Adrenal gland (tissue), 5 donors: Measurements from ENCODE around the gene C4BPB.

Experiments used
- POLR2A ChIP-seq, 2 donors: fragments of 450-650 bp; IDR thresholded peaks; one replicate each; pipeline ENCODE4 v1.6.1; 2017; ENCODE audit warnings: antibody characterized with exemption in 2 of 2, mild to moderate bottlenecking in 2 of 2, moderate library complexity in 1 of 2
- TF ChIP-seq, protein P1 (sequence below), 6 experiments: fragments of 450-650 bp in 4 of 6; fragments of 200-600 bp in 2 of 6; sonication (generic) in 1 of 6; IDR thresholded peaks; 1 replicate in 5 of 6; 2 replicates in 1 of 6; pipeline versions ENCODE4 v1.5.1 to v1.8.0; 2016 to 2021; ENCODE audit warnings: antibody characterized with exemption in 6 of 6, mild to moderate bottlenecking in 2 of 6, moderate library complexity in 1 of 6
- donor health status: DM: no; HTN: no; CAD: no.

DNA sequence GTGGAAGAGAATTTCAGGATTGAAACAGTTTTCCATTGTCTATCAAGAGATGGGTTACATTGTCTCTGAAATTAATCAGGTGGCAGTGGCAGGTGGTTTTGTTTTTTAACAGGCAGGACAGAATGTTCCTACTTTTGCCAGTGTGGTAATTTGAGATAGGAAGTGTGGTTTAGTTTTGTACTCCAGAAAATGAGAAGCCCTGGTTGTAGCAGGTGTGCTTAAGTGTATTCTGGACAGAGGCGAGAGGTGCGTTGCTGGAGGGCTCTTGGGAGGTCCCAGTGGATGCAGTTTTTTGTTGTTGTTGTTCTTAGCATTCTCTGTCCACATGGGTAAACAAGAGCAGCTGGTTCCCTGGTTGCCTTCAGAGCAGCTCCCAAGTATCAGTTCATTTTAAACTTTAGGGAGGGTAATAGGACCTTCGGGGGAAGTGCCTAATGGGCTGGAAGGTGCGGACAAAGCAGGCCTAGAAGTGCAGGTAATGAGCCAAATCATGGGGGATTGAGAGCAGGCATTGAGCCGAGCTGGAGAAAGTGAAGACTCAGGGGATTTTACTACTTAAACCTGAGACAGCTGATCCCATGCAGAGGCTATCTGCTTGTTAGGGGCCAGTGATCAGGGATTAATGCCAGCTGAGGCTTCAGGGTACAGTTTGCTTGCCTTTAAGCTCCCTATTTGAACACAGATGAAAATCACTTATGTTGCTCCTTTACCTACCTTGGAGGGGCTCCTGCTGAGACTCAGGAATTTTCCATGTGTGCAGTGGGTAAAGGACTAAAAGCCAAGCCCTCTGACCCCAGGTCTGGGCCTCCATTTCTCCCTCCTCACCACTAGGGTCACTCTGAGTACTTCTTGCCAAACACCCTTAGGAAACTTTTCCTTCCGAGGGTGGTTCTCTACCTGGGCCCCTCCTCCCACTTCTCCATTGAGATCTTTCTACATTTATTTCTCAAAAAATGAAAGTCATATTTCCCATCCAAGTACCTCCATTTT lies 29.5 kb upstream of the C4BPB start:
- TF ChIP-seq, protein P1, sequence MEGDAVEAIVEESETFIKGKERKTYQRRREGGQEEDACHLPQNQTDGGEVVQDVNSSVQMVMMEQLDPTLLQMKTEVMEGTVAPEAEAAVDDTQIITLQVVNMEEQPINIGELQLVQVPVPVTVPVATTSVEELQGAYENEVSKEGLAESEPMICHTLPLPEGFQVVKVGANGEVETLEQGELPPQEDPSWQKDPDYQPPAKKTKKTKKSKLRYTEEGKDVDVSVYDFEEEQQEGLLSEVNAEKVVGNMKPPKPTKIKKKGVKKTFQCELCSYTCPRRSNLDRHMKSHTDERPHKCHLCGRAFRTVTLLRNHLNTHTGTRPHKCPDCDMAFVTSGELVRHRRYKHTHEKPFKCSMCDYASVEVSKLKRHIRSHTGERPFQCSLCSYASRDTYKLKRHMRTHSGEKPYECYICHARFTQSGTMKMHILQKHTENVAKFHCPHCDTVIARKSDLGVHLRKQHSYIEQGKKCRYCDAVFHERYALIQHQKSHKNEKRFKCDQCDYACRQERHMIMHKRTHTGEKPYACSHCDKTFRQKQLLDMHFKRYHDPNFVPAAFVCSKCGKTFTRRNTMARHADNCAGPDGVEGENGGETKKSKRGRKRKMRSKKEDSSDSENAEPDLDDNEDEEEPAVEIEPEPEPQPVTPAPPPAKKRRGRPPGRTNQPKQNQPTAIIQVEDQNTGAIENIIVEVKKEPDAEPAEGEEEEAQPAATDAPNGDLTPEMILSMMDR (IDR thresholded peaks at IDR 0.05) = no peak
- no peak for TF ChIP-seq POLR2A (IDR thresholded peaks at IDR 0.05)
